Neuronal stem cell (in vitro differentiated cells): ENCODE data around the gene LOXL1.

Experiments
- DNase-seq: peaks from one replicate; pipeline ENCODE4 v3.0.0-alpha.2; 2013; ENCODE audit warnings: low spot score
- H2AFZ ChIP-seq: one replicate; pipeline ENCODE4 v1.6.1; 2013; ENCODE audit warnings: mild to moderate bottlenecking, low read length, inconsistent platforms
- H2AK5ac ChIP-seq: 2 replicates; pipeline ENCODE4 v1.6.1; 2013; ENCODE audit warnings: low read depth, mild to moderate bottlenecking, inconsistent platforms, low read length, moderate library complexity, mixed read lengths
- H2BK120ac ChIP-seq: 2 replicates; pipeline ENCODE4 v1.6.1; 2013; ENCODE audit warnings: low read depth, mild to moderate bottlenecking, inconsistent platforms, low read length, moderate library complexity, mixed read lengths
- H2BK12ac ChIP-seq: one replicate; pipeline ENCODE4 v1.6.1; 2013; ENCODE audit warnings: low read length, inconsistent platforms
- H2BK15ac ChIP-seq: 2 replicates; pipeline ENCODE4 v1.6.1; 2013; ENCODE audit warnings: mild to moderate bottlenecking, low read length, inconsistent platforms, mixed read lengths
- H2BK5ac ChIP-seq: one replicate; pipeline ENCODE4 v1.6.1; 2013; ENCODE audit warnings: inconsistent platforms, mild to moderate bottlenecking, low read length, moderate library complexity
- H3K14ac ChIP-seq: one replicate; pipeline ENCODE4 v1.6.1; 2013; ENCODE audit warnings: low read length, inconsistent platforms
- H3K18ac ChIP-seq: 2 replicates; pipeline ENCODE4 v1.6.1; 2013; ENCODE audit warnings: low read length, inconsistent platforms
- H3K23ac ChIP-seq: 2 replicates; pipeline ENCODE4 v1.6.1; 2013; ENCODE audit warnings: low read depth, mild to moderate bottlenecking, mixed read lengths, low read length, inconsistent platforms; ENCODE audit not compliant: poor library complexity
- H3K27ac ChIP-seq: replicated peaks from 3 replicates; pipeline ENCODE4 v1.5.1; 2013; ENCODE audit warnings: low read length, inconsistent platforms
- H3K27me3 ChIP-seq, 3 experiments: 2 replicates each; pipeline ENCODE4 v1.6.1; 2013; ENCODE audit warnings: low read length in 3 of 3, mild to moderate bottlenecking in 2 of 3, inconsistent platforms in 1 of 3, low read depth in 1 of 3, mixed read lengths in 1 of 3, moderate library complexity in 1 of 3; ENCODE audit not compliant: control insufficient read depth in 3 of 3, insufficient read depth in 3 of 3
- H3K36me3 ChIP-seq, 2 donors: replicated peaks in 1 of 2; 2 replicates each; pipeline ENCODE4 v1.6.1; 2013; ENCODE audit warnings: low read length in 2 of 2; ENCODE audit not compliant: control insufficient read depth in 2 of 2, insufficient read depth in 2 of 2
- H3K4ac ChIP-seq: 2 replicates; pipeline ENCODE4 v1.6.1; 2013; ENCODE audit warnings: inconsistent platforms, mild to moderate bottlenecking, low read length, moderate library complexity
- H3K4me1 ChIP-seq, 2 donors: 1 replicate in 1 of 2; 2 replicates in 1 of 2; pipeline ENCODE4 v1.6.1; 2013; ENCODE audit warnings: low read length in 2 of 2, low read depth in 1 of 2; ENCODE audit not compliant: control insufficient read depth in 2 of 2, insufficient read depth in 1 of 2
- H3K4me2 ChIP-seq: one replicate; pipeline ENCODE4 v1.6.1; 2013; ENCODE audit warnings: mild to moderate bottlenecking, low read length, inconsistent platforms; ENCODE audit not compliant: insufficient read depth, poor library complexity, severe bottlenecking
- H3K4me3 ChIP-seq, 2 donors: 2 replicates each; pipeline ENCODE4 v1.5.1; 2013; ENCODE audit warnings: low read length in 2 of 2, mild to moderate bottlenecking in 2 of 2, inconsistent platforms in 1 of 2, moderate library complexity in 1 of 2
- H3K79me1 ChIP-seq: one replicate; pipeline ENCODE4 v1.6.1; 2013; ENCODE audit warnings: low read depth, mild to moderate bottlenecking, inconsistent platforms, low read length, moderate library complexity
- H3K9ac ChIP-seq: one replicate; pipeline ENCODE4 v1.6.1; 2013; ENCODE audit warnings: mild to moderate bottlenecking, low read depth, low read length, inconsistent platforms; ENCODE audit not compliant: poor library complexity
- H3K9me3 ChIP-seq, 2 donors: replicated peaks in 1 of 2; 2 replicates each; pipeline versions ENCODE3 to v1.6.1; 2013; ENCODE audit warnings: low read length in 2 of 2, mild to moderate bottlenecking in 2 of 2, inconsistent platforms in 1 of 2, low read depth in 1 of 2, mixed read lengths in 1 of 2, moderate library complexity in 1 of 2; ENCODE audit not compliant: control insufficient read depth in 2 of 2, insufficient read depth in 1 of 2
- H4K8ac ChIP-seq: one replicate; pipeline ENCODE4 v1.6.1; 2013; ENCODE audit warnings: low read depth, mild to moderate bottlenecking, inconsistent platforms, low read length, moderate library complexity
- H4K91ac ChIP-seq: one replicate; pipeline ENCODE4 v1.6.1; 2013; ENCODE audit warnings: low read length, low read depth, mild to moderate bottlenecking, inconsistent platforms; ENCODE audit not compliant: poor library complexity
- WGBS, 2 donors: extraction: QIAGEN DNeasy Blood & Tissue Kit; methylation state at CpG; one replicate each; pipeline ENCODE4 v1.1.7; 2013; ENCODE audit warnings: missing lambda C conversion rate in 2 of 2, mixed read lengths in 1 of 2; ENCODE audit not compliant: insufficient read length in 2 of 2, insufficient replicate concordance in 1 of 2; ENCODE audit errors: extremely low coverage in 2 of 2; 5-methylcytosine and 5-hydroxymethylcytosine counted together

The LOXL1 gene

GRCh38 chr15:73897441-73898261 lies 28.6 kb upstream of the LOXL1 start:
- Histone ChIP-seq H3K4me3 (no peak overlapping the region), H2BK12ac (no peak overlapping the region), H3K18ac (peak overlapping the region; percentile 54), H3K9me3 (peaks cover 0 to 2% of the 10 kb centered on the region in 2 donors), H2BK120ac (no peak overlapping the region), H2BK15ac (peak overlapping the region; percentile 13), H2BK5ac (no peak overlapping the region), H3K9ac (peak overlapping the region; percentile 68), H3K27me3 (no peaks in the 10 kb centered on the region), H3K4me1 (peaks cover 0 to 14% of the 10 kb centered on the region in 2 donors), H3K14ac (peak overlapping the region; percentile 50), H3K27ac (no peak overlapping the region), H4K91ac (no peak overlapping the region), H3K23ac (peak overlapping the region; percentile 9), H3K4me2 (no peak overlapping the region), H3K36me3 (no peaks in the 10 kb centered on the region), H3K4ac (no peak overlapping the region), H2AK5ac (no peak overlapping the region), H2AFZ (peak overlapping the region; percentile 23), H4K8ac (no peak overlapping the region), H3K79me1 (no peaks in the 10 kb centered on the region)
- no CpG with 5 or more reads among the region's 15 CpGs for WGBS, 2 donors
- peak; percentile 55 for DNase-seq

GRCh38 chr15:73899197-73900094 lies 26.8 kb upstream of the LOXL1 start:
- H3K27ac ChIP-seq, result no peak overlapping the region
- no CpG with 5 or more reads among the region's 15 CpGs for WGBS, 2 donors

GRCh38 chr15:73900095-73900712 lies 26.1 kb upstream of the LOXL1 start:
- no peak overlapping the region for H2AFZ ChIP-seq
- WGBS, 2 donors, result no CpG with 5 or more reads among the region's 10 CpGs
- H3K4me2 ChIP-seq, result no peak overlapping the region

More at GRCh38 chr15:73899197-73900094, 26.8 kb upstream of the LOXL1 start:
- H2BK5ac ChIP-seq, result no peak overlapping the region
- H2BK15ac ChIP-seq, result no peak overlapping the region
- no peak overlapping the region for H4K8ac ChIP-seq
- H3K4me1 ChIP-seq, result peaks cover 0 to 10% of the 10 kb centered on the region in 2 donors
- no peak overlapping the region for H2AFZ ChIP-seq
- no peak overlapping the region for H4K91ac ChIP-seq
- no peak overlapping the region for H2BK120ac ChIP-seq
- no peak overlapping the region for H3K4me2 ChIP-seq
- no peak for DNase-seq
- no peak overlapping the region for H2AK5ac ChIP-seq
- H3K14ac ChIP-seq, result no peak overlapping the region
- no peak overlapping the region for H3K23ac ChIP-seq
- no peak overlapping the region for H3K4me3 ChIP-seq
- no peak overlapping the region for H2BK12ac ChIP-seq
- no peak overlapping the region for H3K4ac ChIP-seq
- no peaks in the 10 kb centered on the region for H3K36me3 ChIP-seq
- no peaks in the 10 kb centered on the region for H3K79me1 ChIP-seq
- H3K27me3 ChIP-seq, result peaks cover 0 to 5% (median 0%) of the 10 kb centered on the region in 3 experiments
- H3K9ac ChIP-seq, result no peak overlapping the region
- H3K9me3 ChIP-seq, result no peaks in the 10 kb centered on the region
- no peak overlapping the region for H3K18ac ChIP-seq

More at GRCh38 chr15:73900095-73900712, 26.1 kb upstream of the LOXL1 start:
- no peak for DNase-seq
- H2BK5ac ChIP-seq, result no peak overlapping the region
- no peak overlapping the region for H3K23ac ChIP-seq
- H3K4me1 ChIP-seq, result peaks cover 0 to 5% of the 10 kb centered on the region in 2 donors
- no peak overlapping the region for H4K8ac ChIP-seq
- no peaks in the 10 kb centered on the region for H3K36me3 ChIP-seq
- H2BK12ac ChIP-seq, result no peak overlapping the region
- no peak overlapping the region for H3K27ac ChIP-seq
- H3K9ac ChIP-seq, result no peak overlapping the region
- peaks cover 0 to 5% (median 0%) of the 10 kb centered on the region in 3 experiments for H3K27me3 ChIP-seq
- H2BK120ac ChIP-seq, result no peak overlapping the region
- H3K9me3 ChIP-seq, result no peaks in the 10 kb centered on the region
- no peaks in the 10 kb centered on the region for H3K79me1 ChIP-seq
- no peak overlapping the region for H3K4ac ChIP-seq
- no peak overlapping the region for H2BK15ac ChIP-seq
- no peak overlapping the region for H4K91ac ChIP-seq
- no peak overlapping the region for H2AK5ac ChIP-seq
- no peak overlapping the region for H3K18ac ChIP-seq
- H3K14ac ChIP-seq, result no peak overlapping the region
- no peak overlapping the region for H3K4me3 ChIP-seq
